Fibroblast of skin of scalp (primary cell): ENCODE data around the gene TLR7.
A peak's percentile ranks its signal among the peaks of the same experiment; 100 is the strongest.

Source experiments
- DNase-seq: peaks from one replicate; pipeline ENCODE4 v3.0.0-alpha.2; 2013

The TLR7 gene

GRCh38 chrX:12891915-12892506, 25.1 kb downstream of the TLR7 start:
- no peak for DNase-seq

GRCh38 chrX:12892716-12893115, 25.8 kb downstream of the TLR7 start:
- DNase-seq, result no peak

GRCh38 chrX:12894074-12895030, 27.5 kb downstream of the TLR7 start:
- DNase-seq, result peak; percentile 22

- no peak for DNase-seq
Observed at GRCh38 chrX:12895866-12896265, 29.0 kb downstream of the TLR7 start.

GRCh38 chrX:12896935-12897334, 30.1 kb downstream of the TLR7 start:
- DNase-seq, result no peak

GRCh38 chrX:12898073-12898472, 31.2 kb downstream of the TLR7 start:
- no peak for DNase-seq

GRCh38 chrX:12899506-12899905, 32.6 kb downstream of the TLR7 start:
- DNase-seq, result no peak

GRCh38 chrX:12901486-12901885, 34.6 kb downstream of the TLR7 start:
- DNase-seq, result peak; percentile 35

GRCh38 chrX:12903646-12904045, 36.8 kb downstream of the TLR7 start:
- DNase-seq, result no peak

GRCh38 chrX:12906046-12906761, 39.3 kb downstream of the TLR7 start, which contains the start of gene TLR8:
TLR8 (plus strand) TSS chrX:12906620; CDS start chrX:12906707, 87 bp downstream.
- no peak for DNase-seq

GRCh38 chrX:12910423-12911121, 43.7 kb downstream of the TLR7 start:
- no peak for DNase-seq

GRCh38 chrX:12911122-12911470, 44.2 kb downstream of the TLR7 start:
- DNase-seq, result no peak

GRCh38 chrX:12912791-12913482, 46.1 kb downstream of the TLR7 start:
- no peak for DNase-seq

GRCh38 chrX:12917753-12918152, 50.9 kb downstream of the TLR7 start:
- no peak for DNase-seq

GRCh38 chrX:12919051-12919450, 52.2 kb downstream of the TLR7 start:
- DNase-seq, result no peak

GRCh38 chrX:12919620-12920019, 52.7 kb downstream of the TLR7 start:
- no peak for DNase-seq

GRCh38 chrX:12920990-12921389, 54.1 kb downstream of the TLR7 start:
- no peak for DNase-seq

GRCh38 chrX:12921886-12922598, 55.2 kb downstream of the TLR7 start:
- no peak for DNase-seq

GRCh38 chrX:12922599-12922919, 55.7 kb downstream of the TLR7 start:
- DNase-seq, result no peak

GRCh38 chrX:12929701-12930100, 62.8 kb downstream of the TLR7 start:
- DNase-seq, result no peak

- DNase-seq, result no peak
Observed at GRCh38 chrX:12930150-12930549, 63.3 kb downstream of the TLR7 start.

GRCh38 chrX:12932244-12932643, 65.4 kb downstream of the TLR7 start:
- no peak for DNase-seq
